K562 (cell line): ENCODE results near the gene PCDH12. TPM values are rescaled to one million over a fixed set of nuclear protein-coding genes. Genes with fewer than 3 reads are reported as not detected.

Source experiments
- CEBPB ChIP-seq: fragments of 450-650 bp; IDR thresholded peaks from 2 replicates; pipeline ENCODE4 v1.6.1; 2016; ENCODE audit warnings: missing genetic modification characterization, missing compliant biosample characterization
- DACH1 ChIP-seq: fragments of 450-650 bp; IDR thresholded peaks from 2 replicates; pipeline ENCODE4 v1.6.1; 2018; ENCODE audit not compliant: partially characterized antibody
- DMBX1 ChIP-seq: fragments of 250-450 bp; sonication (Bioruptor Pico); IDR thresholded peaks from 2 replicates; pipeline ENCODE4 v1.8.0; 2022; ENCODE audit warnings: inconsistent platforms, mild to moderate bottlenecking, moderate library complexity, borderline replicate concordance
- DNMT1 ChIP-seq: fragments of 450-650 bp; IDR thresholded peaks from 2 replicates; pipeline ENCODE4 v1.6.1; 2016; ENCODE audit warnings: antibody characterized with exemption, mild to moderate bottlenecking
- E2F3 ChIP-seq: fragments of 250-450 bp; sonication (Bioruptor Pico); IDR thresholded peaks from 2 replicates; pipeline ENCODE4 v1.4.0; 2020; ENCODE audit warnings: mild to moderate bottlenecking
- FOSL1 ChIP-seq: fragments of 200-800 bp; sonication (Bioruptor generic); conservative IDR thresholded peaks from 2 replicates; pipeline ENCODE4 v1.6.1; 2016; ENCODE audit warnings: missing genetic modification characterization, missing compliant biosample characterization
- FOXP4 ChIP-seq: sonication (generic); formaldehyde crosslinking; IDR thresholded peaks from 2 replicates; pipeline ENCODE4 v1.8.0; 2022; ENCODE audit warnings: mild to moderate bottlenecking, missing genetic modification reagents, borderline replicate concordance
- HEY1 ChIP-seq: fragments of 250-450 bp; sonication (Bioruptor Pico); IDR thresholded peaks from 2 replicates; pipeline ENCODE4 v1.5.0; 2020; ENCODE audit warnings: mild to moderate bottlenecking, moderate library complexity, borderline replicate concordance
- HSF4 ChIP-seq: fragments of 250-450 bp; sonication (Bioruptor Pico); IDR thresholded peaks from 2 replicates; pipeline ENCODE4 v2.1.2; 2022; ENCODE audit warnings: mild to moderate bottlenecking, moderate library complexity, borderline replicate concordance
- IRF9 ChIP-seq: fragments of 450-650 bp; IDR thresholded peaks from 2 replicates; pipeline ENCODE4 v1.6.1; 2016; ENCODE audit warnings: missing biosample characterization, missing genetic modification characterization
- KLF6 ChIP-seq: fragments of 250-450 bp; sonication (Bioruptor Pico); IDR thresholded peaks from 2 replicates; pipeline ENCODE4 v1.4.0; 2020; ENCODE audit warnings: mild to moderate bottlenecking, moderate library complexity, borderline replicate concordance
- MCM5 ChIP-seq: fragments of 450-650 bp; IDR thresholded peaks from 2 replicates; pipeline ENCODE4 v1.6.1; 2016; ENCODE audit warnings: low read depth
- NFYB ChIP-seq: IDR thresholded peaks from 2 replicates; pipeline ENCODE4 v1.6.1; 2011; ENCODE audit warnings: mild to moderate bottlenecking, moderate library complexity; ENCODE audit not compliant: insufficient read length; ENCODE audit errors: extremely low read depth
- PREB ChIP-seq: sonication (generic); formaldehyde crosslinking; IDR thresholded peaks from 2 replicates; pipeline ENCODE4 v1.8.1; 2023; ENCODE audit warnings: mild to moderate bottlenecking, missing genetic modification reagents
- RB1 ChIP-seq: fragments of 450-650 bp; IDR thresholded peaks from 2 replicates; pipeline ENCODE4 v1.6.1; 2017; ENCODE audit warnings: low read depth, mild to moderate bottlenecking
- RBM39 ChIP-seq: fragments of 200-400 bp; formaldehyde crosslinking; optimal IDR thresholded peaks from 2 replicates; pipeline ENCODE3; 2018; ENCODE audit warnings: low read depth, low read length
- SLC30A9 ChIP-seq: fragments of 250-450 bp; sonication (Bioruptor Pico); IDR thresholded peaks from 2 replicates; pipeline ENCODE4 v1.8.0; 2022; ENCODE audit warnings: mild to moderate bottlenecking, moderate library complexity
- SNAPC5 ChIP-seq: fragments of 250-450 bp; sonication (Bioruptor Pico); IDR thresholded peaks from 2 replicates; pipeline ENCODE4 v1.8.0; 2021; ENCODE audit warnings: moderate library complexity, mild to moderate bottlenecking, inconsistent platforms
- TARDBP ChIP-seq: fragments of 450-650 bp; IDR thresholded peaks from 2 replicates; pipeline ENCODE4 v1.6.1; 2016
- TEAD2 ChIP-seq: fragments of 450-650 bp; IDR thresholded peaks from 2 replicates; pipeline ENCODE4 v1.6.1; 2016; ENCODE audit warnings: missing genetic modification characterization, control low read depth, missing compliant biosample characterization
- THRB ChIP-seq: fragments of 450-650 bp; formaldehyde crosslinking; conservative IDR thresholded peaks from 2 replicates; pipeline ENCODE4 v1.4.0; 2022; ENCODE audit warnings: mild to moderate bottlenecking, missing genetic modification characterization
- ZNF165 ChIP-seq: fragments of 250-450 bp; sonication (Bioruptor Pico); IDR thresholded peaks from 2 replicates; pipeline ENCODE4 v1.4.0; 2020; ENCODE audit warnings: borderline replicate concordance
- ZNF253 ChIP-seq: fragments of 250-450 bp; sonication (Bioruptor Pico); conservative IDR thresholded peaks from 2 replicates; pipeline ENCODE4 v1.6.1; 2021; ENCODE audit warnings: mild to moderate bottlenecking
- ZNF41 ChIP-seq: fragments of 250-450 bp; sonication (Bioruptor Pico); conservative IDR thresholded peaks from 2 replicates; pipeline ENCODE4 v1.4.0; 2020; ENCODE audit warnings: mild to moderate bottlenecking
- ZNF57 ChIP-seq: fragments of 450-650 bp; formaldehyde crosslinking; IDR thresholded peaks from 2 replicates; pipeline ENCODE4 v1.4.0; 2020; ENCODE audit warnings: mild to moderate bottlenecking, moderate library complexity
- polyA plus RNA-seq, 8 experiments: library from polyadenylated mRNA; depleted of rRNA in 4 of 8; stranded (reverse) in 5 of 8; unstranded in 3 of 8; fragments of >200 nt; fragmentation: Nextera tagmentation in 2 of 8; fragmentation: Illumina TruSeq in 1 of 8; extraction: Ambion mirVana in 2 of 8; extraction: Trizol in 1 of 8; gene quantifications; 2 replicates each; pipeline versions ENCODE4 v1.2.1 to v1.2.3, GENCODE V29; 2011 to 2014; ENCODE audit warnings: inconsistent platforms in 1 of 8, missing spikeins in 1 of 8
- total RNA-seq, 7 experiments: library from RNA; depleted of rRNA in 6 of 7; stranded (reverse); fragments of >200 nt in 6 of 7; fragmentation: Illumina TruSeq in 2 of 7; extraction: Trizol in 2 of 7; gene quantifications; 2 replicates each; pipeline versions ENCODE4 v1.2.1 to v1.2.3, GENCODE V29; 2011 to 2021; ENCODE audit warnings: low replicate concordance in 1 of 7

Gene PCDH12
- total and polyA plus RNA-seq, 9 of the 15 experiments (the other 6 are each of a cell fraction or from before 2014, with no cell fraction given), result 0.01 to 0.04 (median 0.01) TPM; not detected in 4

GRCh38 chr5:141914199-141914743 lies 43.7 kb downstream of the PCDH12 start (continued):
- no peak for TF ChIP-seq NFYB
- TF ChIP-seq ZNF253 (CRISPR knock-in tag), result no peak
- no peak for TF ChIP-seq KLF6
- TF ChIP-seq THRB (CRISPR knock-in tag), result no peak
- no peak for TF ChIP-seq HEY1 (CRISPR knock-in tag)
- no peak for TF ChIP-seq TEAD2 (tag)
- no peak for TF ChIP-seq ZNF165 (CRISPR knock-in tag)
- TF ChIP-seq RBM39, result no peak
- TF ChIP-seq FOSL1 (tag), result no peak
- TF ChIP-seq DNMT1, result no peak
- no peak for TF ChIP-seq DMBX1 (CRISPR knock-in tag)
- no peak for TF ChIP-seq PREB (CRISPR knock-in tag)
- no peak for TF ChIP-seq E2F3 (CRISPR knock-in tag)
- TF ChIP-seq ZNF57 (CRISPR knock-in tag), result no peak
- no peak for TF ChIP-seq IRF9 (tag)
- no peak for TF ChIP-seq MCM5
- TF ChIP-seq HSF4 (CRISPR knock-in tag), result no peak
- TF ChIP-seq ZNF41 (CRISPR knock-in tag), result no peak
- TF ChIP-seq SNAPC5 (CRISPR knock-in tag), result no peak
- no peak for TF ChIP-seq DACH1
- TF ChIP-seq FOXP4 (CRISPR knock-in tag), result no peak
- no peak for TF ChIP-seq SLC30A9 (CRISPR knock-in tag)
- TF ChIP-seq CEBPB (tag), result no peak
- no peak for TF ChIP-seq TARDBP
- TF ChIP-seq RB1, result peak; percentile 86; the same call in 1 of the 2 replicates
